ENCODE measurements around the gene DESI1.
"Not testable (repeated sequence)": the region's sequence is repeated elsewhere in the genome, so short reads cannot be mapped to it uniquely, and the experiment has no call there.

Gene DESI1

GRCh38 chr22:41620589-41621098 is at the start of gene DESI1:
Gene DESI1 (minus strand): TSS chr22:41621043. CDS start chr22:41620839, 204 bp downstream.
- DNase-seq = peak; percentile 12

- peak; percentile 86 for DNase-seq
These were observed 48.4 kb upstream of the DESI1 start for GRCh38 chr22:41668971-41669911.

- DNase-seq = no peak
These were observed 44.1 kb upstream of the DESI1 start for GRCh38 chr22:41664951-41665350.

- no peak for DNase-seq
These were observed 43.6 kb upstream of the DESI1 start for GRCh38 chr22:41664490-41664889.

GRCh38 chr22:41663594-41663993 is 42.8 kb upstream of the DESI1 start:
- not testable (repeated sequence) for DNase-seq

GRCh38 chr22:41661713-41662112 is 40.9 kb upstream of the DESI1 start:
- no peak for DNase-seq

GRCh38 chr22:41661088-41661487 is 40.2 kb upstream of the DESI1 start:
- no peak for DNase-seq

- no peak for DNase-seq
These were observed 39.6 kb upstream of the DESI1 start for GRCh38 chr22:41660416-41660815.

GRCh38 chr22:41659941-41660340 is 39.1 kb upstream of the DESI1 start:
- DNase-seq = no peak

GRCh38 chr22:41658869-41659268 is 38.0 kb upstream of the DESI1 start:
- no peak for DNase-seq

GRCh38 chr22:41657709-41658108 is 36.9 kb upstream of the DESI1 start:
- DNase-seq = no peak

GRCh38 chr22:41656556-41656955 is 35.7 kb upstream of the DESI1 start:
- peak; percentile 17 for DNase-seq

GRCh38 chr22:41654322-41654721 is 33.5 kb upstream of the DESI1 start:
- DNase-seq = no peak

GRCh38 chr22:41650821-41651220 is 30.0 kb upstream of the DESI1 start:
- DNase-seq = no peak

- no peak for DNase-seq
These were observed 29.4 kb upstream of the DESI1 start for GRCh38 chr22:41650229-41650628.

GRCh38 chr22:41648432-41648831 is 27.6 kb upstream of the DESI1 start:
- DNase-seq = peak; percentile 11

GRCh38 chr22:41647771-41648170 is 26.9 kb upstream of the DESI1 start:
- DNase-seq = no peak

GRCh38 chr22:41642331-41643110 is 21.7 kb upstream of the DESI1 start:
- peak; percentile 51 for DNase-seq

GRCh38 chr22:41641854-41642253 is 21.0 kb upstream of the DESI1 start:
- DNase-seq = no peak

GRCh38 chr22:41638748-41639147 is 17.9 kb upstream of the DESI1 start:
- no peak for DNase-seq

GRCh38 chr22:41638124-41638523 is 17.3 kb upstream of the DESI1 start:
- no peak for DNase-seq

GRCh38 chr22:41637623-41638022 is 16.8 kb upstream of the DESI1 start:
- DNase-seq = not testable (repeated sequence)

GRCh38 chr22:41636467-41636866 is 15.6 kb upstream of the DESI1 start:
- DNase-seq = peak; percentile 11

GRCh38 chr22:41634610-41635009 is 13.8 kb upstream of the DESI1 start:
- not testable (repeated sequence) for DNase-seq

Data from fibroblast of upper back skin (primary cell).